ENCODE results near the gene NEO1.
A peak's percentile ranks its signal among the peaks of the same experiment; 100 is the strongest.

NEO1 gene

DNA sequence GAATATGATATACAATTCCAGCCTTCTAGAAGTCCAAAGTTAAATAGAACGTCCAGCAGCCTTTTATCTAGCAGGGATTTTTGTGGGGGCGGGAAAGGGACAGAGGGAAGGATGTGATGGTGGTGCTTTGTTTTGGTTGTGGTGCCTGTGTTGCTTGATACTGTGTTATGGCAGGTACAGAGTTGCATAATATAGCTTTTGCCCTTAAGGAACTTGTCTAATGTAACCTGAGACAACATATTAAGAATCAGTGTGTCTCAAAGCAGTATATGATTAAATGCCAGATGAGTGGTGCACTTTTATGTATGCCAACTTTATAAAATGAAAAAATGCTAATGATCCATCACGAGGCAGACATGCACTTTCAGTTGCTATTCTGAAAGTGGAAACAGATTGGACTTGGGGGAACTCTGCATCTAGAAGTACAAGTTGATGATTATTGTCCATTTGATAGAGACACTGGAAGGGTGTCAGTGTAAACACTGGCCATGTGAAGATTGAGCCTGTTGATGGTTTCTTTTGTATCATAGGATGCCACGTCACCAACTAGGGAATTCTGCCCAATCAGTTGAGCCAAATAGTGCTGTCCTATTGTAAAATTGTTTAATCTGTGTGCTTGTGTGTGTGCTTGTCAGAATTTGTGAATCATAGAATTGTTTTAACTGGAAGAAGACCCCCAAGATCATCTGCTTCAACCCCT, 23.0 kb downstream of the NEO1 start:
- TF ChIP-seq, protein P1, sequence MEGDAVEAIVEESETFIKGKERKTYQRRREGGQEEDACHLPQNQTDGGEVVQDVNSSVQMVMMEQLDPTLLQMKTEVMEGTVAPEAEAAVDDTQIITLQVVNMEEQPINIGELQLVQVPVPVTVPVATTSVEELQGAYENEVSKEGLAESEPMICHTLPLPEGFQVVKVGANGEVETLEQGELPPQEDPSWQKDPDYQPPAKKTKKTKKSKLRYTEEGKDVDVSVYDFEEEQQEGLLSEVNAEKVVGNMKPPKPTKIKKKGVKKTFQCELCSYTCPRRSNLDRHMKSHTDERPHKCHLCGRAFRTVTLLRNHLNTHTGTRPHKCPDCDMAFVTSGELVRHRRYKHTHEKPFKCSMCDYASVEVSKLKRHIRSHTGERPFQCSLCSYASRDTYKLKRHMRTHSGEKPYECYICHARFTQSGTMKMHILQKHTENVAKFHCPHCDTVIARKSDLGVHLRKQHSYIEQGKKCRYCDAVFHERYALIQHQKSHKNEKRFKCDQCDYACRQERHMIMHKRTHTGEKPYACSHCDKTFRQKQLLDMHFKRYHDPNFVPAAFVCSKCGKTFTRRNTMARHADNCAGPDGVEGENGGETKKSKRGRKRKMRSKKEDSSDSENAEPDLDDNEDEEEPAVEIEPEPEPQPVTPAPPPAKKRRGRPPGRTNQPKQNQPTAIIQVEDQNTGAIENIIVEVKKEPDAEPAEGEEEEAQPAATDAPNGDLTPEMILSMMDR (IDR thresholded peaks at IDR 0.05; ENCODE audit: extremely low read depth, missing control alignments), result no peak
- DNase-seq (ENCODE audit: low spot score), result no peak

DNA sequence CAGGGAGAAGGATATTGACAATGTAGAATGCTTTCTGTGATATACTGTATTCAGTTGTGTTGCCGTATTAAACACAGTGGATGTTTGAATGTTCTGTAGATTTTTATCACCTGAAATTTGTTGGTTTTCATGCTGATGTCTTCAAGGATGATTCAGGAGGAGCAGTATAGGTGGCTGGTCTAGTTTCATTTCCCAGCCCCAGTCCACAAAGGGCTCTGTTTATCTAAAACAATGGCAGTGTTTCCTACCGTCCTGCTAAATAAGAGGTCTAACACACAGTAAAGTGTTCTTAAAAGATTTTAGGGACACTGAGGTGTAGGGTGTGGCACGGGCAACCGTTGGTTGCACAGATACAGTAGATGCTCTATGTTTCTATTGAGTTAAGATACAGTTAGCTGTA, 26.0 kb downstream of the NEO1 start:
- DNase-seq (ENCODE audit: low spot score), result no peak
- TF ChIP-seq, protein P1 (IDR thresholded peaks at IDR 0.05; ENCODE audit: extremely low read depth, missing control alignments), result no peak

DNA sequence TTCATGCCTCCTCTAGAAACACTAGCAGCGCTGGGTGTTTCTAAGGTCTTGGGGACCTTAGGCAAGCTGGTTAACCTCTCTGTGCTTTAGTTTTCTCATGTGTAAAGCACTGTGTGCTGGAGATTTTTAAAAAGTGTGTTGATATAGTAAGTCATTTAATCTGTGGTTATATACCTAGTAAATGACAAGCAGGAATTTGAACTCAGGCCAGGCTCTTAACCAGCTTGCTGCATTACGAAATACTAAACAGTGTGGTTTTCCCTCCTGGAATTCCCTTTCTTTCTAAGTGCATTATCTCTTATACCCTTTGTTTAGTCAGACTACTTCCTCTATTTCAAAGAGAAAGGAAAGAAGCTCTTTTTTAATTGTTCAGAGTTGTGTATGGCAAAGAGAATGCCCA, 26.5 kb downstream of the NEO1 start:
- TF ChIP-seq, protein P1 (IDR thresholded peaks at IDR 0.05; ENCODE audit: extremely low read depth, missing control alignments), result no peak
- DNase-seq (ENCODE audit: low spot score), result no peak

DNA sequence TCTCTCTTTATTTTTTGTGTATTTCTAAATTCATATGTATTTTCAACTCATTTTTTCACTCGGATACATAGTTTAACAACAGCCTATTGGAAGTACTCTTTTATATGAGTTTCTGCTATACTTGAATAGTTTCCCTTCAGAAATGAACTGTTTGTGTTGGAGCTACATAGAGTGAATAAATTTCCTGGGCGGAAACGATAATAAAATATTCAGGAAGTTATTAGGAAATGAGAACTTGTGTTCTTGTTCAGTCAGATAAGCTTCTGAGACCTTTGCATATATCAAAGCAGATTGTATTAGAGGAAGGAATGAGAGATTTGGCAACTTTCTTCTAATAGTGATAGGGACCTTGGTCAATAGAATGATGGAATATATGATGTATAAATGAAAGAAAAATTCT, 27.3 kb downstream of the NEO1 start:
- no peak for DNase-seq (ENCODE audit: low spot score)
- TF ChIP-seq, protein P1 (IDR thresholded peaks at IDR 0.05; ENCODE audit: extremely low read depth, missing control alignments), result no peak

DNA sequence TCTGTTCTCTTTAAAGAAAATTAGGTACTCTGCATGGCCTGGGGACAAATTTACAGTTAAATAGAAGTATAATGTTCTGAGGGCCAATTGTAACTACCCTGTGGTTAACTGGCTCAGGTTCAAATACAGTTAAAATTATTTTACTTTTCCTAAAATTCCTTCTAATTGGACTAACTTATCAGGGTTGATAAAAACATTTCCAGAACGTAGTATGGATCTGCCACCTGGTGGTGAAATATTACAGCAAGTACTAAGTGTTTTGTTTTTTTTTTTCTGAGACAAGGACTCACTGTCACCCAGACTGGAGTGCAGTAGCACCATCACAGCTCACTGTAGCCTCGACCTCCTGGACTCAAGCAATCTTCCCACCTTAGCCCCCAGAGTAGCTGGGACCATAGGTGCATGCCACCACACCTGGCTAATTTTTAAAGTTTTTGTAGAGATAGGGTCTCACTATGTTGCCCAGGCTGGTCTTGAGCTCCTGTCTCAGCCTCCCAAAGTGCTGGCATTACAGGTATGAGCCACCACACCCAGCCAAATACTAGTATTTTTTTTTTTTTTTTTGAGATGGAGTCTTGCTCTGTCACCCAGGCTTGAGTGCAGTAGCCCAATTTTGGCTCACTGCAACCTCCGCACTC, 29.2 kb downstream of the NEO1 start:
- peak; percentile 10 for DNase-seq (ENCODE audit: low spot score)
- TF ChIP-seq, protein P1 (IDR thresholded peaks at IDR 0.05; ENCODE audit: extremely low read depth, missing control alignments), result no peak

DNA sequence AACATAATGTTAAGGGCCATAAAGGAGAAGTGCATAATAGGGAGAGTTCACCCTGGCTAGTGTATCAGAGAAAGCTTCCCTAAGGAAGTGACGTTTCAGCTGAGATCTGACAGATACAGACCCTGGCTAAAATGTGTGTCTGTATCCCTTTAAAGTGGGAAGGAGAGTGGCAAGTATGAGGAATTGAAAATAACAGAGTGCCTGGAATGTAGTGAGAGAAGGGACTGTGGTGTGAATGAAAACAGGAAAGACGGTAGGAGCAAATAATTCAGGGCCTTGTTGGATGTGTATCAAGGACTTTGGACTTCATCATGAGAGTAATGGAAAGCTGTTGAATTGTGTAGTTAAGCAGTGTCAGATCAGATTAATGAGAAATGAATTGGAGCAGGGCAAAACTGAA, 30.5 kb downstream of the NEO1 start:
- DNase-seq (ENCODE audit: low spot score), result no peak

DNA sequence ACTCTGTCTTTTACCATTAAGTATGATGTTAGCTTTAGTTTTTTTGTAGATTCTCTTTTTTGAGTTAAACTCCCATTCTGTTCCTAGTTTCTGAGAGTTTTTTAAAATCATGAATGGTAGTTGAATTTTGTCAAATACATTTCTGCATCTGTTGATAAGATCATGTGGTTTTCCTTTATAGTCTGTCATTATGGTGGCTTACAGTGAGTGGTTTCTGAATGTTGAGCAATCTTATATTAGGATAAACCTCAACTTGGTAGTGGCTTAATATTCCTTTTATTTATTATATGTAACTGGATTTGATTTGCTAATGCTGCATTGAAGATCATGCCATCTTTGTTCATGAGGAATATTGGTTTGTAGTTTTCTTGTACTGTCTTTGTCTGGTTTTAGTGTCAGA, 34.8 kb downstream of the NEO1 start:
- TF ChIP-seq, protein P1 (IDR thresholded peaks at IDR 0.05; ENCODE audit: extremely low read depth, missing control alignments), result no peak
- no peak for DNase-seq (ENCODE audit: low spot score)

More for the DNA sequence above, 30.5 kb downstream of the NEO1 start:
- TF ChIP-seq, protein P1 (IDR thresholded peaks at IDR 0.05; ENCODE audit: extremely low read depth, missing control alignments), result no peak

All from GM20000 (cell line).